Bone marrow (tissue), 2 donors: Measurements from ENCODE around the gene OR2C1.

Experiments used
- DNase-seq, 2 donors: peaks; one replicate each; lab custom pipeline; 2025; lab: John Stamatoyannopoulos, UW

The OR2C1 gene

DNA sequence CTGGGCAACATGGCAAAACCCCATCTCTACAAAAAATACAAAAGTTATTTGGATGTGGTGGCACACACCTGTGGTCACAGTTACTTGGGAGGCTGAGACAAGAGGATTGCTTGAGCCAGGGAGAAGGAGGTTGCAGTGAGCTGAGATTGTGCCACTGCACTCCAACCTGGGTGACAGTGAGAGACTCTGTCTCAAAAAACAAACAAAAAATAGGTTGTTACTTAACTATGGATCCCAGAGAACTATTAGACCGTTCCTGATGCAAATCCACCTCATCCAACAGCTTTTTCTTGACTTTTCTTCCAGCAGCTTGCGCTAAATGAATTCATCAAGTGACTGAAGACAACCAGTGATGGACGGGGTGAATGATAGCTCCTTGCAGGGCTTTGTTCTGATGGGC lies at the start of gene OR2C1:
Gene OR2C1 (plus strand): TSS at position 301 of the 400 bp plus-strand sequence. CDS start 52 bp downstream, at position 353.
- DNase-seq: no peak

DNA sequence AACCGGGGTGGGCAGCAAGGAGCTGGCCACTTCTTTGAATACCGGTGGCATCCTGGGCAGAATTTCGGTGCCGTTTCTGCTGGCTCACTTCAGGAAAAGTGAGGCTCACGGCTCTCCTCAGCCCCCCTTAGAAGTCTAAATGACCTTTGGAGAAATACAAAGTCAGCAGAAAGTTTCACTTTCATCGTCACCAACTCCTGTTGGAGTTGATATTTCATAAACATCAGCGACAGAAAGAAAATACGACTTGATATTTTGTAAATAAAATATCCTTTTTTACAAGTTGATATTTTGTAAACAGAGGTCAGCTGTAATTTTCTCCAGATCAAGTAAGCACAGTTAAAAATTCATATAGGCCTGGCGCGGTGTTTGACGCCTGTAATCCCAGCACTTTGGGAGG lies 49.6 kb upstream of the OR2C1 start:
- DNase-seq: no peak

DNA sequence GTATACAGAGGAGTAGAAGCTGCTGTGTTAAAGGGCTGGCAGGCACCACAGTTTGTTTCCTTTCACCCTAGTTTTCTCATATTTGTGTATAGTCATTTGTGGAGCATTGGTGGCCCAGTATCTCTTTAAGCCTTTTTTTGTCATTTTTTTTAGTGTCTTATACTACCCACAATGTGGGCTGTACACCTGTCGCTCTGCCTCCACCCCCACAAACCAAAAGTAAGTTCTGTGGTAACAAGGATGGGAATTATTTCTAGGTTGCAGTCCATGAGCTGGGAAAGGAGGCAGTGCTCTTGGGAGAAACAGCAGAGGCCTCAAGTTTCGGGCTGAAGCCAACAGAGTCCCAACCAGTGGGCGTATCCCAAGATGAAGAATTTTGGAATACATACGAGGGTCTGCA lies 44.2 kb upstream of the OR2C1 start:
- no peak for DNase-seq

DNA sequence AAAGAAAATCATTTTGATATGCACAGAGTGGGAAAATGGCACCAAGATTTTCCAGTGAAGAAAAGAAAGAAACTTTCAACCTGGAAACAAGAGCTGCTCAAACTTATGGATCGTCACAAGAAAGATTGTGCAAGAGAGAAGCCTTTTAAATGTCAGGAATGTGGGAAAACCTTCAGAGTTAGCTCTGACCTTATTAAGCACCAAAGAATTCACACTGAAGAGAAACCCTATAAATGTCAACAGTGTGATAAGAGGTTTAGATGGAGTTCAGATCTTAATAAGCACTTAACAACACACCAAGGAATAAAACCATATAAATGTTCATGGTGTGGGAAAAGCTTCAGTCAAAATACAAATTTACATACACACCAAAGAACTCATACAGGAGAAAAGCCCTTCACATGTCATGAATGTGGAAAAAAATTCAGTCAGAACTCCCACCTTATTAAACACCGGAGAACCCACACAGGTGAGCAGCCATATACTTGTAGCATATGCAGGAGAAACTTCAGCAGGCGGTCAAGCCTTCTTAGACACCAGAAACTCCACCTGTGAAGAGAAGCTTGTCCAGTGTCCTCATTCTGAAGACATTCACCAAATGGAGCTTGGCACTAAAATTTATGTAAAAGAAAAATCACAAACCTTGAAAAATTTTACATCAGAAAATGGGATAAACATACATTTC lies 38.2 kb upstream of the OR2C1 start:
- DNase-seq: no peak

GRCh38 chr16:3321816-3322215 lies 33.9 kb upstream of the OR2C1 start:
- DNase-seq: no peak

GRCh38 chr16:3327514-3327913 lies 28.2 kb upstream of the OR2C1 start:
- no peak for DNase-seq

DNA sequence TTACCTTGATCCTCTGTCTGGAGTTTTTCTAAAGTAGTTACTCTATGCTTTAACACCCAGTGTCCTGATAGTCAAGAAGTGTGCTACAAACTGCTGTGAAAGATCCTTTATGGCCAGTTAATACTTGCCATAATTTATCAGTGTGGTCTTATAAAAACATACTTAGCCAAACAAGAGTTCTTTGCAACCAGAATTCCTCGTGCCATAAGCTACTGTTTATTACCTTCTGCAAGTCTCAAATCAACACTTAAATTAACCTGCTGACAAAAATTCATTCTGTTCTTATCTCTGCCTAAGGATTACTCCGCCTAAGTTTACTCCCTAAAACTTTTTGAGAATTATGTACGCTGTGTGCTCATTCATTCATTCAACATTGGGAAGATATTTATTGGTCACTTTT lies 27.6 kb upstream of the OR2C1 start:
- DNase-seq: no peak

DNA sequence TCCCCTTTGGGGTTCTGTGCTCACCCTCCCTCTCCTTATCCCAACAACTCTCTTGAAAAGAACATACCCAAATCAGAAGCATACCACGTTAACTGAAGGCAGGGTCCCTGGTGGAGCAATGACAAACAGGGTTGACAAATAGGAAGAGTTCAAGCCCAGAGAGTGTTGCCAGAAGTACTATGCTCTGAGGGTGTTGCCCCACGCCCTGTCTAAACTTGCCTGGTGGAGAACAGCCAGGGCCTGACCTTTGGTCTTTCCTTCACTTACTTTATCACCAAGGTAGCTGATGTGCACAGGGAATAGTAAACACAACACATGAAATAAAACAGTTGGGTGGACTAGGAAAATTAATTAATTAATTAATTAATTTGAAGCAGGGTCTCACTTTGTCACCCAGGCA lies 27.0 kb upstream of the OR2C1 start:
- no peak for DNase-seq

GRCh38 chr16:3346041-3346440 lies 9.6 kb upstream of the OR2C1 start:
- no peak for DNase-seq

DNA sequence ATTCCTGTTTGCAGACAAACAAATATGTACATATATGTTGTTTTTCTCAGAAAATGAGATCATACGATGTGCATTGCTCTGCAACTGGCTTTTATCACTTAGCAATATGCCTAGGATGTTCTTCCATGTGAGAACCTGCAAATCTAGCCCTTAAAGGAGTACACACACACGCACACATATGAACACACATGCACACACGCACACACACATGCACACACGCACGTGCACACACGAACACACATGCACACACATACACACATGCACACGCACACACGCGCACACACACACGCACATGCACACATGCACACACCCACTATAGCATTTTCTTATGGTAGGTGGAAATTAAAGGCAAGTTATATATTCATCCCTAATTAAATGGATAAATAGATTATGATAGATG lies 8.1 kb upstream of the OR2C1 start:
- DNase-seq: no peak

DNA sequence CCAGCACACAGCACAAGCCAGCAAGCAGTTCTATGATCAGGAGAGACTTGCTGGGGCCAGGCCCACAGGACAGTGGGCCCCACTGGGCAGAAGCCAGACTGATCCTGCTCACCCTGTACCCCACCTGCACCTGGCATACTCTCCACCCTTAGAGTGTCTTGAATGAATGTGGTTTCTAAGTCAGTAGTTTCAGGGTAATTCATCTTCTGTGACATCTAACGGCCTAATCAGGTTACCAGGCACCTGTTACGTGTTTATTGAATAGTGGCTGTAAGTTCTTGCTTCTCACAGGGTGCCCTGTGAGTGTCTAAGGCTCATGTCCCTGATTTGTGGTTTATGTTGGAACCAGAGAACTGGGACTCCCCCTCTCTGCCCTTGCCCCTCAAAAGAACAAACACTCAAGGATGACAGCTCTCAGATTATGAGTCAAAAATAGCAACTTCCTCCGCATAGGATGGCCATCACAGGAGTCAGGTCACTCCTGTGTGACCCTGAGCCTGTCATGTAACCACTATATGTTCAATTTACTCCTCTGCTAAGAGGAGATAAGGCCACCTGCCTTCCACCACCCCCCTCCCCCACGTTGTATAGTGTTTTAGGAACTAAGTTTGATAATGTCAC lies 7.0 kb upstream of the OR2C1 start:
- DNase-seq: no peak

GRCh38 chr16:3349175-3349574 lies 6.5 kb upstream of the OR2C1 start:
- DNase-seq: no peak

DNA sequence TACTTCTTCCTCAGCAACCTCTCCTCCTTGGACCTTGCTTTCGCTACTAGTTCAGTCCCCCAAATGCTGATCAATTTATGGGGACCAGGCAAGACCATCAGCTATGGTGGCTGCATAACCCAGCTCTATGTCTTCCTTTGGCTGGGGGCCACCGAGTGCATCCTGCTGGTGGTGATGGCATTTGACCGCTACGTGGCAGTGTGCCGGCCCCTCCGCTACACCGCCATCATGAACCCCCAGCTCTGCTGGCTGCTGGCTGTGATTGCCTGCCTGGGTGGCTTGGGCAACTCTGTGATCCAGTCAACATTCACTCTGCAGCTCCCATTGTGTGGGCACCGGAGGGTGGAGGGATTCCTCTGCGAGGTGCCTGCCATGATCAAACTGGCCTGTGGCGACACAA lies 429 bp downstream of the OR2C1 start:
- no peak for DNase-seq

- no peak for DNase-seq
Measured at GRCh38 chr16:3358871-3359270, 3.2 kb downstream of the OR2C1 start.

DNA sequence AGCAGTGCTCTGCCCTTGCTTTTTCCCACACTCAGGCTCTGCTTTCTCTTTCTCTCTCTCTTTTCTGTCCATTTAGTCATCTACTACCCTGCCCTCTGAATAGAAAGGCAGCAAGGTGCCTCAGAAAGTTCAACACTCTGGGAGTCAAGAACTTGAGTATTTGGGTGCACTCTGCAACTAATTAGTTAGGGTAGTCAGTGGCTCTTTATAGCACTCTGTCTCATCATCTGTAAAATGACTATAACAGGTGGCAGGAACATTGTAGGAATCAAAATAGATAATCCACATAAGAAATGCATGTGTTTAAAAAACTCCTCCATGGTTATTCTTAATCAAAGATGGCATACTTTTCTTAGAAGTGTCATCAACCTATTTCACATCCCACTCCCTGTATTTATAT lies 7.2 kb downstream of the OR2C1 start:
- DNase-seq: no peak

GRCh38 chr16:3363793-3364192 lies 8.1 kb downstream of the OR2C1 start:
- no peak for DNase-seq

DNA sequence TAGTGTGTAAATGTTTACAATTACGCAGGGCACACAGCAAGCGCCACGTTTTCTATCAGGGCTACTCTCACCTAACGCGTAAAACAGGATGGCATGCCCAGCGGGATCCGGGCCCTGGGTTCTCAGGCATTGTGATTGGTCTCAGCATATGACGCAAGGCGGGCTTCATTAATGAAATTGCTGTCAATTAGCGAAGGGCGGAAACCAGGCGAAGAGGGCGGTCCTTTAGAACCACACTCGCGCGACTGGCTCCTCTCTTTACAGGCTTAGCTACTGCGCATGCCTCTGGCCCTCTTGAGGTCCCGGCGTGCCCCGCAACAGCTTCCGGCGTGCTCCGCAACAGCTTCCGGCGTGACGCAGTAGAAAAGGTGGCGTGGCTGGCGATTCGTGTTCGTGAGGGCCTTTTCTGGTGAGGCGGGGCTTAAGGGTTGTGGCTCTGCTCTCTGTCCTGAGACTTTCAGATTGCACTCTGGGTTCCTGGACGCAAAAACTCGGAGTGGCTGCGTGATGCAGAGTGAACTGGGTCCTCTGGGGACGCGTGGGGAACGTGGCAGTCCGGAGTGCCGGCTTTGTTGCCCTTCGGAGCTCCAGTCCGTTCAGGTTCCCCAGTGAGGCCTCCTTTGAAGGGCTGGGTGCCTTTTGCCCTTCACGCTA lies 9.2 kb downstream of the OR2C1 start:
- DNase-seq: peak; percentile 23 to 72

DNA sequence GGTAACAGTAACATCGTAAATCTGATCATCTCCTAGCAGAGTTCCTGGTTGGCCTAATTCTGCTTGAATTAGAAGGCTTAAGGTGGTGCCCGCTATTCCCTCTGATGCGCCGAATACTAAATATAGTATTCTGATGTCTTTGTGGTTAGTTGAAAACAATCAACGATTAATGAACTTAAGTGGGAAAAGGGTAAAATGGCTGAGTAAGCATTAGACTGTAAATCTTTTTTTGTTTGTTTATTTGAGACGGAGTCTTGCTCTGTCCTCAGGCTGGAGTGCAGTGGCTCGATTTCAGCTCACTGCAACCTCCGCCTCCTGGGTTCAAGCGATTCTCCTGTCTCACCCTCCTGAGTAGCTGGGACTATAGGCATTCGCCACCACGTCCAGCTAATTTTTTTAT lies 13.4 kb downstream of the OR2C1 start:
- DNase-seq: no peak

GRCh38 chr16:3375680-3376079 lies 20.0 kb downstream of the OR2C1 start:
- DNase-seq: no peak

GRCh38 chr16:3377917-3378316 lies 22.2 kb downstream of the OR2C1 start:
- DNase-seq: no peak

DNA sequence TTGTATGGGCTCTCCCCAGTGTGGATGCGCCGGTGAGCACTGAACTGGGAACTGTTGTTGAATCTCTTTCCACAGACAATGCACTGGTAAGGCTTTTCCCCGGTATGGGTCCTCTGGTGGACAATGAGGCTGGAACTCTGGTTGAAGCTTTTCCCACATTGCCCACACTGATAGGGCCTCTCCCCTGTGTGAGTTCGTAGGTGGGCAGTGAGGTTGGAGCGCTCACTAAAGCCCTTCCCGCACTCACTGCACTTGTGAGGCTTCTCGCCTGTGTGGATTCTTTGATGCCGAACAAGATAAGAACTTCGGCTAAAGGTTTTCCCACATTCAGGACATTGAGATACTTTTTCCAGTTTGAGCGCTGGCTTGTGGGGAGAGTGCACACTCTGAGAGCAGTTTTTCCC lies 27.4 kb downstream of the OR2C1 start:
- DNase-seq: no peak

DNA sequence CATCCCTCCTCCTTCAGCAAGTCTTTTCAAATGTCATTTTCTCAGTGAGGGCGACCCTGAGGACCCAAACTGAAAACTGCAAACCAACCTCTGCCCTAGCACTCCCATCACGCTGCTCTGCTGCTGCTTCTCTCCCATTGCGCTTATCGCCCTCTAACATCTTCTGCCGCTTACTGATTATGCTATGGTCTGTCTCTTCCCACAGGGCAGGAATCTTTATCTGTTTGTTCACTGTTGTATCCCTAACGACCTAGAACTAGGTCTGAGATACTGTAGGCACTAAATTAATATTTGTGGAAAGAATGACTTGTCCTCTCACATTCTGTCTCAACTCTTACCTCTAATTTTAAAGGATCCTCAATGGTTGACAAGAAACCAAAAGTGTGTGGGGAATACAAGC lies 32.6 kb downstream of the OR2C1 start:
- DNase-seq: no peak

GRCh38 chr16:3389663-3390338 lies 34.1 kb downstream of the OR2C1 start:
- no peak for DNase-seq
